ENCODE measurements around the gene DAB2IP.
"Not testable (repeated sequence)": the region's sequence is repeated elsewhere in the genome, so short reads cannot be mapped to it uniquely, and the experiment has no call there.

Gene DAB2IP

DNA sequence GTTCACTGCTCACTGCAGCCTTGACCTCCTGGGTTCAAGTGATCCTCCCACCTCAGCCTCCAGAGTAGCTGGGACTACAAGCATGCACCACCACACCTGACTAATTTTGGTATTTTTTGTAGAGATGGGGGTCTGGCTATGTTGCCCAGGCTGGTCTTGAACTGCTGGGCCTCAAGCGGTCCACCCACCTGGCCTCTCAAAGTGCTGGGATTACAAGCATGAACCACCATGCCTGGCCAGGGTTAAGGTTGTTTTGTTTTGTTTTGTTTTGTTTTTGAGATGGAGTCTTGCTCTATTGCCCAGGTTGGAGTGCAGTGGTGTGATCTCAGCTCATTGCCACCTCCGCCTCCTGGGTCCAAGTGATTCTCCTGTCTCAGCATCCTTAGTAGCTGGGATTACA lies 28.0 kb upstream of the DAB2IP start:
- not testable (repeated sequence) for FAIRE-seq; DNase-seq (ENCODE audit: insufficient read length, low spot score)

DNA sequence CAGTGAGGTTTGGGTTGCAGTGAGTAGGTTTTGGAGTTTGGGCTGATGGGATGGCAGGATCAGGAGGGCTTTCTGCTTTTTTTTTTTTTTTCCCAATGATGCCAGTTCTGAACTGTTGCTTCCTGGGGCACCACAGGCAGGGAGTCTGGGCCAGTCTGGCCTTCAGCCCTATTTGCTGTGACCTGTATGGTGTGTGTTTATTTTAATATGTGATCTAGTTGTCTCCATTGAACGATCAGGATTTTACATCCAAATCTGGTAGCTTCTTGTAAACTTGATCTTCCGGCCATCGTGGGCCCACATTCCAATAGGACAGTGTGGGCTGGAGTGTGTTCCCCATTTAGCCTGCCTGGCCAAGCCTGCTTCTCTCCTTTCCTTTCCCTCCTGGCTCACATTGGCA lies 25.8 kb upstream of the DAB2IP start:
- FAIRE-seq (no peak), DNase-seq (ENCODE audit: insufficient read length, low spot score) (no peak)

DNA sequence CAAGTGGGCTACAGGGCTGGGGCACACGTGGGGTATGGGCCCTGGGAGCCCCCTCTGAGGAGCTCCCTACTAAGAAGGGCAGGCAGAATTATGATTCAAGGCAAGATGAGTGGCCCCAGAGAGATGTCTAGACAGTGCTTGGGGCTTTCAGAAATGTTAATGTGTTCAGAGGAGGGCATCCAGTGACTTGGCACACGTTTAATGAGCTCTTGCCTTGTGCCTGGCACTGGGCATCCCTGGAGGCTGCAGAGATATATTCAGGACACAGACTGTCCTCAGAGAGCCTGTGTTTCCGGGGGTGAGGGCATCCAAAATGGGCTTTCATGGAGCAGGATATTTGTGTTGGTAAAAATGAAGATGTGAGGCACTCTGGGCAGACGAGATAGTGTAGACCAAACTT lies 25.4 kb upstream of the DAB2IP start:
- DNase-seq (ENCODE audit: insufficient read length, low spot score) (no peak), FAIRE-seq (no peak)

DNA sequence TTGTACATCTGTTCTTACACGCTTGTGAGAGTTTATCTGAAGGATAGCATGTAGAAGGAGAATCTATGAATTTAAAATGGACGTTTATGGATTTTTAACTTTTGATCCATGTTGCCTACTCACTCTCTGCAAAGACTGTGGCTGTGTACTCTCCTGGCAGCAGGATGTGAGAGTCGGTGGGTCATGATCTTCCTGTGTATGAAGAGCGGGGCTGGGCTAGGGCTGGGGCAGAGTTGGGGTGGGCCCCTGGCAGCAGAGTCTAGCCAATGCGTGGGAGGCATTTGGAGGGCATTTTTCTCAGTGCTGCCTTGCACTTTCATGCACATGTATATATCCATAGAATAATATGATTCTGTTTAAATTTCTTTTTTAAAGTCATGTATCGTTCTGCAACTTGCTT lies 24.0 kb upstream of the DAB2IP start:
- FAIRE-seq (no peak), DNase-seq (ENCODE audit: insufficient read length, low spot score) (no peak)

DNA sequence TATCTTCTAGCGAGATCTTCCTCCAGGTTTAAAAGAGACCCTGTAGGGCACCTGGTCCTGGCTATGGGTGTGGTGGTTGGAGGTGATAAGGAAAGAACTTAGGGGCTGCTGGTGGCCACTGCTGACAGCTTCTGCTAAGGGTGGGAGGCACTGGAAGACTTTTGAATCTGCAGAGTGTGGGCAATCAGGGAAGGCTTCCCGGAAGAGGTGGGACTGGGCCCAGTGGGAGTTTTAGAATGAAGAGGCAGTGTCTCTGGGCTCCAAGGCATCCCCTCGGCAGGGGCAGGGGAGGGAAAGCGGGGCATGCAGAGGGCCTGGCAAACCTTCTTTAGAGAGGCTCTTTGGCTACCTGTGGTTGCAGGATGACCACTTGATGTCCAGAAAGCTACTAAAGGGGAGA lies 23.0 kb upstream of the DAB2IP start:
- DNase-seq (ENCODE audit: insufficient read length, low spot score) (no peak), FAIRE-seq (no peak)

DNA sequence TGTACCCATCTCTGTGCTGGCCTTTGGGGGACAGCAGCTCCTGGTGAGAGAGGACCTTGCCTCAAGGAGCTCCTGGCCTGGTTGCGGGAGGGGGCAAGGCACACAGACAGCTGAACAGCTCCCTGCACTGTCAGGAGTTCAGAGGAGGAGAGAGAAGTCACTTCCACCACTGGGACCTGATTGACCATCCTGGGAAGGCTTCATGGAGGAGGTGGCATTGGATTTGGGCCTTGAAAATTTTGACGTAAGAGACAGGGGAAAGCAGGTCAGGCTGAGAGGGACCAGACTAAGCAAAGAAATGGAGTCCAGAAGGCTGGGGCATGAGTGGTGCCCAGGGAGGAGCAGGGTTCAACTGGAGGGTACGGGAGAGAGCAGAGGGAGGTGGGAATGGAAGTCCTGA lies 20.3 kb upstream of the DAB2IP start:
- FAIRE-seq (no peak), DNase-seq (ENCODE audit: insufficient read length, low spot score) (no peak)

DNA sequence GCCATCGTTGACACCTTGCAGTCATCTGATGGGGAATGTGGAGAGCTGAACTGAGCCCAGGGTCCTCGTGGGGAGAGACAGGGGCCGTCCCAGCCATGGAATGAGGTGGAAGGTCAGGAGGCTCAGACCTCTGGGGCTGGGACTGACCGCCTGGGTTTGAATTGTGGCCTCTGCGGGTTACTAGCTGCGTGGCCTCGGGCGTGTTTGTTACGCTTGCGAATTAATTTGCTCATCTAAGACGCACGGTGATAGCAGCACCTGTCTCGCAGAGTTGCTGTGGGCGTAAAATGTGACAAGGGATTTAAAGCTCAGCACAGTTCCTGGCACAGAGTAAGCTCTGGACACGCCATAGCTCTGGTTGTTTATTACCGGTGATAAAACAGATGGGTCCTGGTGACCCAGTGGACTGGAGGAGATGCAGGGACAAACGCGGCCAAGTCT lies 19.4 kb upstream of the DAB2IP start:
- no peak for FAIRE-seq
- DNase-seq (ENCODE audit: insufficient read length, low spot score), result no peak

DNA sequence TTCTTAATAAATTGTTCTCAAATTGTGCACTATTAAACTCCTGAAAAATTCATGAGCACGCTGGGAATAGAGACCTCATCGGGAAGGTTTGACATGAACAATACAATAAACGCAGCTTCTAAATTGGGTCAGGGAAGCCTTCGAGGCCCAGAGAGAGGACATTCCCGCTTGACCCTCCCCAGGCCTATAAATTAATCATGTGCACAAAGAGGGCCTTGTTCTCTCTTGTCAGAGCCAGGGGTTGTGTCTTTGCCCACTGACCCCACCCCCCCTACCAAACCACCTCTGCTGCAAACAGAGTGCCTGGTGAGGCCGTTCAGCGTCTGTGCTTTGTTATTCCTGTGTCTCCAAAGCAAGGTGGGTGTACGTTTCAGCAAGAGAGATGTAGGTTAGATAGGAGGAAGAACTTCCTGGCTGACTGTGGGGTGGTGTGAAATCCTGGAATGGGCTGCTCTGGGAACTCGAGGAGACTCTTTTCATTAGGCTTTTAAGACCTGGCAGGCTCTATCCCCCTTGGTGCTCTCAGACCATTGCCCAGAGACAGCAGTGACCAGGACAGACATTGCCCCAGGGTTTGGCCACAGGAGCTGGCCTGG lies 18.2 kb upstream of the DAB2IP start:
- FAIRE-seq, result no peak
- DNase-seq (ENCODE audit: insufficient read length, low spot score), result no peak

DNA sequence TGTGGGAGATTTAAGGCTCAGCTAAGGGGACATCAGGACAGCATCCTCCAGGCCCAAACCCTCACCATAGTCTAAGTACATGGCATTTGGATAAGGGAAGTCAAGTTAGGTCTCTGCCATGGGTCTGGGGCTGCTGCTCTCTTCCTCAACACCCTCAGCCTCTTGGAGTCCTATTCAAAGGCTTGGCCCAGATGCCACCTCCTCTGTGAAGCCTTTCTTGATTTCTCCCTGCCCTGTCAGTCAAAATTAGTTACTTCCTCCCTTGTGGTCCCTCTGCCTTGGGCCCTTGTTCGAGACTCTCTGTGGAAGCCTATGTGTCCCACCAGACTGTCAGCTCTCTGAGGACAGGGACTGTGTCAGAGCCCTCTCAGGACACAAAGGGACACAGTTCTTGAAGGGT lies 17.7 kb upstream of the DAB2IP start:
- no peak for FAIRE-seq

DNA sequence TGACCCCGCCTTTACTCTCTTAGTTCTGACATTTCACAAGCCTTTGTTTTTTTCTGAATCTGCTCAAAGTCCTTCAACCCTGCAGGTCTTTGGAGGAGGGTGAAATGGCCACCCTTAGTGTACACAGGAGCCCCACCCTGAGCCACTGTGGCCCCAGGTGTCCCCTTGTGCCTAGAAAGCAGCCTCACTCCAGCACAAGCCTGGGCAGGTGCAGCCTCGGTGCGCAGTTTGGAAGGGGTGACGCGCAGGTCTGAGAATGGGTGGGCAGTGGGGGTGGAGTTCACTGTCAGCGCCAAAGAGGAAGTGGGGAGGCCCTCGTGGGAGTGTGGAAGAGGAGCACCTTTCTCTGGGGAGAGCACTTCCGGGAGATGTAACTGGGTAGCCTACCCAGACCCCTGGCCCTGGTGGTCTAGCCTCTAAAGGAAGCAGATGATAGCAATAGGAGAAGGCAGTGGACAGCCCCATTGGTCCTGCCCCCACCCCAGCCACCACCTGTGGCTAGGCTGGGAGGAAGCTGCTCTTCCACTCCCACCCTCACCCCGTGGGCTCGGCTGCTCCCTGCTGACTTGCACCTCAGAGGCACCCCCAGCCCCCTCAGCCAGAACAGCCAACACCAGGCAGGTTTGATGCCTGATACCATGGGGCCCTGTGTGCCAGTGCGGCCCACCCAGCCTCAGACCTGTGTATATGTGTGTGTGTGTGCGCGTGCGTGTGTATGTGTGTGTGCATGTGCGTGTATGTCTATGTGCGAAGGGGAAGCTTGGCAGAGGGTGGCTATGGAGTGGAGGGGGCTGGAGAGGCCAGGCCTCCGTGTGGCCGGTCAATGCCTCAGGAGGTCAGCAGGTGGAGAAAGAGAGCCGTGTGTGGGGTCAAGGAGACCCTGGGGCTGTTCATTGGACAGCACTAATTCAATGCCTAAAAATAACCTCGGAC lies 16.8 kb upstream of the DAB2IP start:
- FAIRE-seq (no peak), DNase-seq (ENCODE audit: insufficient read length, low spot score) (no peak)

More for the DNA sequence above, 17.7 kb upstream of the DAB2IP start:
- DNase-seq (ENCODE audit: insufficient read length, low spot score), result no peak

DNA sequence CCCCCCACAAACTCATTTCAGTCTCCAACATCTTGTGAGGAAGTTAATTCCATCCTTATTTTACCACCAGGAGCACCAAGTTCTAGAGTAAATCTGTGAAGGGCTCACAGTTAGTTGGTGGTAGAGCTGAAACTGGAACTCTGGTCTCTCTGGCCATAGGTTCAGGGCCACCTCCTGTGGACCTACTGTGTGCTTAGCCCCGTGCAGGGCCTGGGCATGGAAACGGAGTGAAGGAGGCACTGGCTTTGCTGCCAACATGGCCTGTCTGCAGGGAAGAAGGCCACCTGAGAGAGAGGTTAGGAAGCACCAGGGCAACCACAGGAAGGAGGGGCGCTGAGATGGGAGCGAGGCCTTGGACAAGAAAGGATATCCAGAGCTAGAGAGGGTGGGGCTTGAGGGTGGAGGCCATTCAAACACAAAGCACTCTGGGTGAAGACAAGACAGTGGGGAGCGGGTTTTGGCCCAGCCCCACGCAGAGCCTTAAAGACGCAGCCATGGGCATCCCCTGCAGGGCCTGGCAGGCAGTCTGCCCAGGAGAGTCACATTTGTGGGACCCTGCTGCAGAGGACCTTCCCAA lies 16.0 kb upstream of the DAB2IP start:
- no peak for DNase-seq (ENCODE audit: insufficient read length, low spot score)
- FAIRE-seq, result no peak

DNA sequence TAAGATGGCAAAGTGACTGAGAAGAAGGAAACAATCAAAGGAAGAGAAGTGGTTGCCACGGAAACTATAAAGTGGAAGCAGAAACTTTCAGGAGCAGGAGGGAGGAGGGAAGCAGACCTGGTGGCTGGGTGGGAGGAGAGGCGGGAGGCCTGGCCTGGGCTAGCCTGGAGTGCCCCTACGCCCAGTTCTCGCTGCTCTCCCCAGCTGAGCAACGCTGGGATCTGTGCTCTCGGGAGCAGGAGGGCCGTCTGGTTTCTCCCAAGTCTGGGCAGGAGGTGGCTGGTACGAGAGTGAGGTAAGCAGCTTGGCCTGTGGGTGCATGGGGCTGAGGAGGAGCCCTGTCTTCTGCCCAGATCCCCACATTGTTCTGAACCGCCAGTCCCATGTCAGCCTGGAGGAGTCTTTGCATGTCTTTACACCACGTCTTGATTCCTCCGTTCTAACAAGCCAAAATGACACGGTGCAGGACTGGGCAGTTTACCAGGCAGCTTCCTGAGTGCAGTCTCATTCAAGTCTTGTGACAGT lies 15.0 kb upstream of the DAB2IP start:
- FAIRE-seq (no peak), DNase-seq (ENCODE audit: insufficient read length, low spot score) (no peak)

DNA sequence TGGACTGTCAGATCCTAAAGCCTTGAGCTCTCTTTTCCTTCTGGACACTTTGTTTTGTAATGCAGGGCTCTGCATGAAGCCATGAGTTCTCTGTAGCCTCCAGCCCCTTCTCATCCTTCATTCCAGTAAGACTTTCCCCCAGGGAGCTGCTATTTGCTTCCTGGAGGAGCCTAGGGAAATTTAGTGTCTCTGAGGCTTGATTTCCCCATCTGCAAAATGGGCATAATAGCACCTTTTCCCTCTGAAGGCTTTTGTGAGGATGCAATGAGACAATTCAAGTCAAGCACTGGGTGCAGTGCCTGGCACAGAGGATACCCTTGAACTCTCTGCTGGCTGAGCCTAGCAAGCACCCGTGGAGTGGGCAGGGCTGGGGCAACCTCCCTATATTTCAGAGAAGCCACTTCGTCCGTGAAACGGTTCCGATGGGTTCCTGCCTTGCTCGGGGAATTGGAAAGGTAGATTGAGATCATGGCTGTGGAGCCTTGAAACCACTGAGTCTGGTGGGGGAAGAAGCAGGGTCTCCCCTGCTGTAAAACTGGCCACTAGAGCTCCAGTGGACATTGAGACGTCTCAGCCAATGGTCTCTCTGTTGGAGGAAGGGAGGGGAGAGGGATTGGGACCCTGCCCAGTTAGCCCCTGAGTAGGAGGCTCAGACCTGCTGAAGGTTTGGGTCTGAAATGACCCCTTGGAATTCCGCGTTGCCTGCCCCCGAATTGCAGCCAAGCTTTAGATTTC lies 14.3 kb upstream of the DAB2IP start:
- no peak for DNase-seq (ENCODE audit: insufficient read length, low spot score)
- FAIRE-seq, result no peak

DNA sequence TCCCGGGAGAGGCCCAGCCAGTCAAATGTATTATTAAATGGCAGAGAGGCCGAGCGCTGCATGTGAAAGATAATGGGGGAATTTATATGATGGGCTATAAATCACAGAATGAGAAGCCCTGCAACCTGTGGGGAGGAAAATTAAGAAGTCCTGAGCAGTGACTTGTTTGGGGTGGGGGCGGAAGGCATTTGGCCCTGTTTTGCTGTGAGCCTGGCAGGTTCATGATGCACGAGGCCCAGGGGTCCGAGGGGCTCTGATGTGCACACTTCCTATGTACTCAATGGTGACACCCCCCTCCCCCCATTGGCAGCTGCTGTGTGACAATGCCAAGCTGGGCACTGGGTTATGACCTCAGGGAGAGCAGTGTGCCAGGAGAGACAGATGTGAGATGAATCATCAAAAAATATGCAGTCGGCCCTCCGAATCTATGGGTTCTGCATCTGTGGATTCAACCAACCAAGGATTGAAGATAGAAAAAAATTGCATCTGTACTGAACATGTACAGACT lies 13.7 kb upstream of the DAB2IP start:
- FAIRE-seq (no peak), DNase-seq (ENCODE audit: insufficient read length, low spot score) (no peak)

DNA sequence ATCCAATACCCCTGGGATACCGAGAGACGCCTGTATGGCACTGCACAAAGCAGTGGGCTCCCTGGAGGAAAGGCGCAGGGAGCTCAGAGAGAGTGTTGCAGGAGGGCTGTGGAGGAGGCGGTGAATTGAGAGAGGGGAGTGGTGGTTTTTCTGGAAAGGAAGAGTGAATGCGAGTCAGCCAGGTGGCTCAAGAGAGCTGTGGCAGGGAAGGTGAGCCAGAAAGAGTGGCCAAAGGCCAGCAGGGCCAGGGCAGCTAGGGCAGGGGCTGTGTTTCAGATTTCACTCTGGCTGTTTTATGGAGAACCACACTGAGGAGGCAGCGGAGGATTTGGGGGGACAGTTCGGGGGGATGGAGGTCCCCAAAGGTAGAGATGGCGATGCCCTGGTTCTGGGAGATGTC lies 13.0 kb upstream of the DAB2IP start:
- DNase-seq (ENCODE audit: insufficient read length, low spot score) (no peak), FAIRE-seq (no peak)

DNA sequence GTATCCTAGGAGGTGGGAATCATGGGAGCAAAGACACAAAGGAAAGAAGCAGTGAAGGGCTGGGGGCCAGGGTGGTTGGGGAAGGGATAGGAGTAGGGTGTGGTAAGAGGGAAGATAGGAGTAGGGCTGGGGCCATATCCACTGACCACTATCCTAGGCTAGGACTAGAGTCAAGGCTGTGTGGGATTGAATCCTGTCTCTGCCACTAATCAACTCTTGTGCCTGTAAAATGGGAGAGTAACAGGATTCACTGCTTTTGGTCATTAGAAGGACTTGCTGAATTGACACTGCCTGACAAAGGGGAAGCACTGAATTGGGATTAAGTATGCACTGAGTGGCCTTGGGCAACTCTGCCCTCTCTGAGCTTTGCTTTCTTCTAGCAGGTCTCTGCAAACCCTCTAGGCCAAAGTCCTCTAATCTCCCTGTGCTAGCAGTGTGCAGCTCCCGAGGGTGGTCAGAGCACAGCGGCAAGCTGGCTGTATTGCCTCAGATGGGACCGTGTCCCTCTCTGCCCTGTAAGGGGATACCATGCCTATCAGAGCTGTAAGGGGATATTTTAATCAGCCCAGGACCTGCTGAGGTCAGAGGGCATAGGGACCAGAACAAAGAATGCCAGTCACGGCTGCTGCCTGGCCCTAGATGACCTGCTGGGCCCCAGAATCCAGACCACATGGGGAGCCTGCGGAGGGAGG lies 12.4 kb upstream of the DAB2IP start:
- no peak for FAIRE-seq

DNA sequence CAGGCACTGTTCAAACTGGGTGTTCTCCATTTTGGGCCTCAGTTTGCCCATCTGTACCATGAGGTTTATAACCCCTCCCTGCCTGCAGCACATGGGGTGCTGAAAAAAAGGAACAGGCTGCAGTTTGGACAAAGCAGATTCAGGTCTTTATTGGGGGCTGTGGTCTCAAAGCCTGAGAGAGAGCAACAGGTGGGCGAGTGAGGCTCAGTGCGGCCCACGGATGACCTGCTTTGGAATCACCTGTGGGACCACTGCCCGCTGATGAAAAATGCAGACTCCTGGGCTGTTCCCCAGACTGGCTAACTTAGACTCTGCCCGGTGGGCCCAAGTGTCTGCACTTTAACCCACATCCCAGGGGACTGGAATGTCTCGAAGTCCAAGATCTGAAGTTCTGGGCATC lies 11.8 kb upstream of the DAB2IP start:
- FAIRE-seq (no peak), DNase-seq (ENCODE audit: insufficient read length, low spot score) (no peak)

More for the DNA sequence above, 12.4 kb upstream of the DAB2IP start:
- no peak for DNase-seq (ENCODE audit: insufficient read length, low spot score)

DNA sequence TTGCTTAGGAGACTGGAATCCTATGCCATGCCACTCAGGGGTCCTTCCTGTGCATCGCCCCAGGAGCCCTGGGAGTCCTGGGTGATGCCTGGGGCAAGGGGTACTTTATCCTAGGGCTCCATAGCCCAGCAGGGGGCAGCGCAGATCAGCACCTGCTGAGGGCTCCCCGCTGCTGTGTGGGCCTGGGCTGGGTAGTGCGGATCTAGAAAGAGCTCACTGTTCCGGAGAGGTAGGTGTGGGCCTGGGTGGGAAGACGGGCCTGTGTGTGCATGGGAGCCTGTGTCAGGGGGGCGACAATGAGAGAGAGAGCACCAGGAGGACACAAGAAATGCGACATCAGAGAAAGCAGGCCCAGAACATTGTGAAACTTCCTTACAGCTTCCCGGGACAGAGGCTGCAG lies 11.4 kb upstream of the DAB2IP start:
- no peak for FAIRE-seq
- DNase-seq (ENCODE audit: insufficient read length, low spot score), result no peak

DNA sequence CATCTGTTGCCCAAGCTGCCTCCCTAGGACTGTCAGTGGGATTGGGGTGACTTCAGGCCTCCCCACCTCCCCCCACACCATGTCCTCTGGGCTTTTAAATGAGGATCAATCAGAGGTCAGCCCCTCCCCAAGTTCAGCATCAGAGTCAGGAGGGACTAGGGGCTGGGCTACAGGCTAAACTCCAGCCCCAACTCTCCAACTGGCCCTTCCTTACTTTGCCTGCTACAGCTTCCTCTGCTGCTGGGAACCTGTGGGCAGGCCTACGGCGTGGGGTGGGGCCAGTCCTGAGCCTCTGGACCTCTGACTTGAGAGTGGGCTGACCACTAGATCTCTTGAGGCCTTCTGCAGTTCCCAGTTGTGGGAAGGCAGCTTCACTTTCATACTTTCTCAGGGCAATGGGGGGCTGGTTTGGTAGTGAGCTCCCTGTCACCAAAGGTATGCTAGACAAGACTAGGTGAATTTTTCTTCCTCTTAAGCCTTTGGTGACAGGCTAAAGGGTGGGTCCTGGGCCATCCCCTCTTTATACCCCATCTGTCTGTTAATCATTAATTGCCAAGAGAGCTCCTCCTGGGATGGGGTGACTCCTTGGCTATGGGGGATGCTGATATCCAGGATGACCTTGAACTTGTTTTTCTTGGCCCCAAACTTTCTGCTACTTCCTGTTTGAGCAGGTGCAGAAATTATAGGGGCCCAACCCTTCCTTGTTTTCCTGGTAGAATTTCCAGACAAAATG lies 10.8 kb upstream of the DAB2IP start:
- no peak for FAIRE-seq
- no peak for DNase-seq (ENCODE audit: insufficient read length, low spot score)

DNA sequence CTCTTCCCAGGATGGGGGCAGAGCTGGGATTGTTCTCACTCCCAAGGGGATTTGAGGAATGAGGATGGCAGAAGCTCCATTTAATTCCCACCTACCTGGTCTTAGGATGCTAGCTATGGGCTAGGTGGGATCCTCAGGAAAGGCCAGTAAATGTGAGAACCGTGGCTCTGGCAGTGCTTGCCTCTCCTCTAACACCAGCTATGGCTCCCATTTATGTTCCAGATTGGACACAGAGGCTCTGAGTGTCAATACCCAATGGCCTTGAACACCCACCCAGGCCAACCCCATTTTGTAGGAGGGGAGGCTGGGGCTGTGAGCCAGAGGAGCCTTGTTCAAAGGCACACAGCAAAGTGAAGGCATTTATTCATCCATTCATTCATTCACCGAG lies 10.2 kb upstream of the DAB2IP start:
- DNase-seq (ENCODE audit: insufficient read length, low spot score) (no peak), FAIRE-seq (no peak)

Data from GM19239 (cell line).